Endodermal cell (in vitro differentiated cells): ENCODE data around the gene CDC42BPB. TPM values are rescaled to one million over a fixed set of nuclear protein-coding genes. Genes with fewer than 3 reads are reported as not detected.
A peak's percentile ranks its signal among the peaks of the same experiment; 100 is the strongest.

ENCODE experiments used
- DNase-seq: peaks from one replicate; pipeline ENCODE4 v3.0.0-alpha.2; 2017
- H3K27ac ChIP-seq: 2 replicates; pipeline ENCODE4 v1.5.1; 2013; ENCODE audit warnings: mild to moderate bottlenecking, low read depth, low read length, moderate library complexity
- H3K27me3 ChIP-seq: 2 replicates; pipeline ENCODE4 v1.6.1; 2013; ENCODE audit warnings: mild to moderate bottlenecking, low read length, moderate library complexity; ENCODE audit not compliant: insufficient read depth, control insufficient read depth, poor library complexity, severe bottlenecking
- H3K36me3 ChIP-seq: 2 replicates; pipeline ENCODE4 v1.7.0; 2013; ENCODE audit warnings: mild to moderate bottlenecking, low read length, moderate library complexity; ENCODE audit not compliant: control insufficient read depth, insufficient read depth
- H3K4me1 ChIP-seq: one replicate; pipeline ENCODE4 v1.7.0; 2013; ENCODE audit warnings: low read length; ENCODE audit not compliant: control insufficient read depth, insufficient read depth
- H3K4me3 ChIP-seq: 2 replicates; pipeline ENCODE4 v1.5.1; 2013; ENCODE audit warnings: mild to moderate bottlenecking, low read length, moderate library complexity
- H3K9ac ChIP-seq: 2 replicates; pipeline ENCODE4 v1.6.1; 2013; ENCODE audit warnings: mild to moderate bottlenecking, low read length, moderate library complexity; ENCODE audit not compliant: poor library complexity, severe bottlenecking; ENCODE audit errors: extremely low read depth
- H3K9me3 ChIP-seq: 2 replicates; pipeline ENCODE4 v1.6.1; 2013; ENCODE audit warnings: mild to moderate bottlenecking, low read length, moderate library complexity; ENCODE audit not compliant: control insufficient read depth
- H3K27ac Mint-ChIP-seq: 2 replicates; pipeline ENCODE4 v1.8.0; 2020; ENCODE audit warnings: mixed read lengths
- H3K27me3 Mint-ChIP-seq: 2 replicates; pipeline ENCODE4 v1.8.0; 2021; ENCODE audit warnings: mild to moderate bottlenecking, mixed read lengths; ENCODE audit not compliant: insufficient read depth
- H3K36me3 Mint-ChIP-seq: 2 replicates; pipeline ENCODE4 v1.8.0; 2020; ENCODE audit warnings: low read depth, mixed read lengths
- H3K4me1 Mint-ChIP-seq: 2 replicates; pipeline ENCODE4 v1.8.0; 2020; ENCODE audit warnings: mixed read lengths
- H3K4me3 Mint-ChIP-seq: 2 replicates; pipeline ENCODE4 v1.8.0; 2020; ENCODE audit warnings: mild to moderate bottlenecking, moderate library complexity, mixed read lengths
- H3K9me3 Mint-ChIP-seq: 2 replicates; pipeline ENCODE4 v1.8.0; 2020; ENCODE audit warnings: mild to moderate bottlenecking, mixed read lengths
- CTCF ChIP-seq: fragments of 200-600 bp; sonication (generic); conservative IDR thresholded peaks from 2 replicates; pipeline ENCODE4 v1.5.0; 2021; ENCODE audit warnings: antibody characterized with exemption, mild to moderate bottlenecking
- WGBS, 2 experiments: methylation state at CpG; one replicate each; pipeline versions ENCODE4 v1.1.5 to v1.1.7; 2013; ENCODE audit warnings: missing lambda C conversion rate in 2 of 2, mixed read lengths in 1 of 2; ENCODE audit not compliant: insufficient coverage in 1 of 2, insufficient read length in 1 of 2; 5-methylcytosine and 5-hydroxymethylcytosine counted together
- total RNA-seq, 2 donors: library from RNA; stranded (reverse); fragmentation: NEBNext Ultra II Directional in 1 of 2; extraction: Animal tissue kit (Norgen Biotek cat#: 25700) in 1 of 2; gene quantifications; 2 replicates in 1 of 2; 3 replicates in 1 of 2; pipeline ENCODE4 v1.2.1, GENCODE V29; 2021

The CDC42BPB gene
- total RNA-seq, 2 donors from 2014 or later: 120 to 123 TPM

DNA sequence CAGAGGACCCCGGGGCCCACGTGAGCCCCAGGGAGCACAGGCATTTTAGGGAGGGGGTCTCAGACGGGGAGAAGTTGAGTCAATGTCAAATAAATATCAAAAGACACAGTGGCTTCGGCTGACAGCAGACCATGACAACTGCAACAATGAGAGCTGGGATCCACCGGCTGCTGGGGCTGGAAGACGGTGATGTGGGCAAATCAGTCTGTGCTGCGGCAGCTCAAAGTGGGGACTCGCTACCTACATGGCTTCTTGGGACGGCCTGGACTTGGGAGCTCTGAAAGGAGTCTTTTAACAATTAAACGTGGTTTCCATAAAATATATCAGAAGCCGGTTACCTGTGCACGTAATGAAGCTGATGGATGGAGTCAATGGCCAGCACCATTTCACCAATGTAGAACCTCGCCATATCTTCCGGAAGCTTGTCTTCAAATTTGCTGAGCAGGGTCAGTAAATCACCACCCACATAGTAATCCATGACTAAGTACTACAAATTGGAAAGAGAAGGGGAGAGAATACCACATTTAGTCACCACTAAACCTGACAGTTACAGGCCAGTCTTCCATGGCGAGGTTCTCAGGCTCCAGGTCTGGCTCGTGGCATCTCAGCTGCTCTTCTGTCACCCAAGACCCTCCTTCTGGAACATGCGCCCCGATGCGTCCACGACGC, 58.0 kb downstream of the CDC42BPB start:
- Mint-ChIP-seq H3K27me3 (no peaks in the 10 kb centered on the region), H3K9me3 (no peaks in the 10 kb centered on the region), H3K36me3 (peaks cover 52% of the 10 kb centered on the region), H3K4me3 (no peak overlapping the region), H3K4me1 (no peaks in the 10 kb centered on the region), H3K27ac (no peak overlapping the region)
- no peak overlapping the region for H3K9ac ChIP-seq
- peaks cover 62% of the 10 kb centered on the region for H3K36me3 ChIP-seq
- no peak overlapping the region for H3K4me3 ChIP-seq
- no peaks in the 10 kb centered on the region for H3K27me3 ChIP-seq
- no peaks in the 10 kb centered on the region for H3K9me3 ChIP-seq
- 94 to 96% methylated on average over 16 to 21 of the region's 21 CpGs for WGBS, 2 experiments
- no peak for TF ChIP-seq CTCF
- H3K27ac ChIP-seq: no peak overlapping the region
- no peaks in the 10 kb centered on the region for H3K4me1 ChIP-seq
- no peak for DNase-seq

DNA sequence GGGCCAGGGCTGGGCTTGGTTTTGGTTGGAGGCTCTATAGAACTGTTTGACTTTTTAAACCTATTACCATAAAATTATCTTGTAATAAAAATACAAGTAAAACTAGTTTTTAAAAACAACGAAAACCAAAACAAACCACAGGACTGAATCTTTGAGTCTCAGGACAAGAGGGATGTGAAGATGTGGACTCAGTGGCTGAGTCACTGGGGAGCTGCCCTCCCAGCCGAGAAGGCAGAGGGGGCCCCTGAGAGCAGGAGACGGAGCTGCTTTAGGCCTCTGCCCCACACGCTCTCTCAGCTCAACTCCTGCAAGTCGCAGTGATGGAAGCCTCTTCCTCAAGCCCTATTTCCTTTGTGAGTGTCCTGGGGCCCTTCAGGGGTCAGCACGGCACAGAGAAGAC, 59.0 kb downstream of the CDC42BPB start:
- no peak for TF ChIP-seq CTCF
- Mint-ChIP-seq H3K36me3 (peaks cover 53% of the 10 kb centered on the region), H3K4me3 (no peak overlapping the region), H3K4me1 (no peaks in the 10 kb centered on the region), H3K27ac (no peak overlapping the region), H3K9me3 (no peaks in the 10 kb centered on the region), H3K27me3 (no peaks in the 10 kb centered on the region)
- Histone ChIP-seq H3K4me3 (no peak overlapping the region), H3K36me3 (peaks cover 60% of the 10 kb centered on the region), H3K27ac (no peak overlapping the region), H3K9ac (no peak overlapping the region), H3K4me1 (no peaks in the 10 kb centered on the region), H3K9me3 (no peaks in the 10 kb centered on the region), H3K27me3 (no peaks in the 10 kb centered on the region)
- 90 to 95% methylated on average over 3 to 6 of the region's 6 CpGs for WGBS, 2 experiments
- no peak for DNase-seq

DNA sequence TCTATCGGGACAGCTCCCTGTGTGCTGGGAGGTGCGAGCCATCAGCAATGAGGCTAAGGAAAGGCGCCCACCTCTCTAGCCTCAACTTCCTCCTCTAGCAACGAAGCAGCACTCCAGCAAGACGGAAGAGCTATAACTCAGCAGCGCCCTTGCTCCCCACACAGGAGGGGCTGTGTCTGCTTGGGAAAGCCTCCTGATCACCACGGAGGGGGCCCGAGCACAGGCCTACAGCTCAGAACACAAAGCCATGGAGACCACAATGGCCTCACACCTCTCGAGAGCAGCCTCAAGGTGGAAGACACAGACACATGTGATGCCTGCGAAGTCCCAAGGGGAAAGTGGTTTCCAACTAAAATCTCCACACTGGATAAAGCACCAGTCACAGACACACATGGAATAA, 60.4 kb downstream of the CDC42BPB start:
- WGBS, 2 experiments: 91 to 100% methylated on average over 5 to 10 of the region's 10 CpGs
- Mint-ChIP-seq H3K27me3 (no peaks in the 10 kb centered on the region), H3K4me1 (no peaks in the 10 kb centered on the region), H3K9me3 (no peaks in the 10 kb centered on the region), H3K27ac (peak overlapping the region; percentile 11), H3K36me3 (peaks cover 54% of the 10 kb centered on the region), H3K4me3 (no peak overlapping the region)
- Histone ChIP-seq H3K9me3 (no peaks in the 10 kb centered on the region), H3K4me3 (no peak overlapping the region), H3K4me1 (no peaks in the 10 kb centered on the region), H3K27me3 (no peaks in the 10 kb centered on the region), H3K9ac (no peak overlapping the region), H3K36me3 (peaks cover 55% of the 10 kb centered on the region), H3K27ac (no peak overlapping the region)
- no peak for TF ChIP-seq CTCF
- DNase-seq: no peak
